HEK293T (cell line): ENCODE data around the gene TLE7.

ENCODE experiments used
- ARNT ChIP-seq: fragments of 450-650 bp; IDR thresholded peaks from 2 replicates; pipeline ENCODE4 v1.6.1; 2017; ENCODE audit warnings: mild to moderate bottlenecking
- BHLHE40 ChIP-seq: fragments of 450-650 bp; IDR thresholded peaks from 2 replicates; pipeline ENCODE4 v1.6.1; 2016; ENCODE audit warnings: mild to moderate bottlenecking, moderate library complexity, borderline replicate concordance
- ELF4 ChIP-seq: fragments of 450-650 bp; IDR thresholded peaks from 2 replicates; pipeline ENCODE4 v1.6.1; 2017; ENCODE audit warnings: antibody characterized with exemption
- FOXA1 ChIP-seq: fragments of 450-650 bp; IDR thresholded peaks from 2 replicates; pipeline ENCODE4 v1.6.1; 2016; ENCODE audit warnings: mild to moderate bottlenecking
- FOXK2 ChIP-seq: fragments of 450-650 bp; IDR thresholded peaks from 2 replicates; pipeline ENCODE4 v1.6.1; 2016; ENCODE audit warnings: mild to moderate bottlenecking
- FOXM1 ChIP-seq: fragments of 450-650 bp; IDR thresholded peaks from 2 replicates; pipeline ENCODE4 v1.6.1; 2017; ENCODE audit warnings: mild to moderate bottlenecking, borderline replicate concordance
- HDGF ChIP-seq: fragments of 450-650 bp; IDR thresholded peaks from 2 replicates; pipeline ENCODE4 v1.6.1; 2017; ENCODE audit warnings: antibody characterized with exemption, borderline replicate concordance
- LEF1 ChIP-seq: fragments of 450-650 bp; IDR thresholded peaks from 2 replicates; pipeline ENCODE4 v1.6.1; 2017; ENCODE audit warnings: mild to moderate bottlenecking, borderline replicate concordance
- NFRKB ChIP-seq: fragments of 450-650 bp; IDR thresholded peaks from 2 replicates; pipeline ENCODE4 v1.6.1; 2016; ENCODE audit warnings: mild to moderate bottlenecking, moderate library complexity
- SP1 ChIP-seq: fragments of 450-650 bp; IDR thresholded peaks from 2 replicates; pipeline ENCODE4 v1.6.1; 2017
- SUZ12 ChIP-seq: fragments of 450-650 bp; IDR thresholded peaks from 2 replicates; pipeline ENCODE4 v1.6.1; 2016; ENCODE audit warnings: mild to moderate bottlenecking
- TARDBP ChIP-seq: fragments of 450-650 bp; IDR thresholded peaks from 2 replicates; pipeline ENCODE4 v1.6.1; 2016
- ZNF384 ChIP-seq: fragments of 450-650 bp; IDR thresholded peaks from 2 replicates; pipeline ENCODE4 v1.6.1; 2016

DNA sequence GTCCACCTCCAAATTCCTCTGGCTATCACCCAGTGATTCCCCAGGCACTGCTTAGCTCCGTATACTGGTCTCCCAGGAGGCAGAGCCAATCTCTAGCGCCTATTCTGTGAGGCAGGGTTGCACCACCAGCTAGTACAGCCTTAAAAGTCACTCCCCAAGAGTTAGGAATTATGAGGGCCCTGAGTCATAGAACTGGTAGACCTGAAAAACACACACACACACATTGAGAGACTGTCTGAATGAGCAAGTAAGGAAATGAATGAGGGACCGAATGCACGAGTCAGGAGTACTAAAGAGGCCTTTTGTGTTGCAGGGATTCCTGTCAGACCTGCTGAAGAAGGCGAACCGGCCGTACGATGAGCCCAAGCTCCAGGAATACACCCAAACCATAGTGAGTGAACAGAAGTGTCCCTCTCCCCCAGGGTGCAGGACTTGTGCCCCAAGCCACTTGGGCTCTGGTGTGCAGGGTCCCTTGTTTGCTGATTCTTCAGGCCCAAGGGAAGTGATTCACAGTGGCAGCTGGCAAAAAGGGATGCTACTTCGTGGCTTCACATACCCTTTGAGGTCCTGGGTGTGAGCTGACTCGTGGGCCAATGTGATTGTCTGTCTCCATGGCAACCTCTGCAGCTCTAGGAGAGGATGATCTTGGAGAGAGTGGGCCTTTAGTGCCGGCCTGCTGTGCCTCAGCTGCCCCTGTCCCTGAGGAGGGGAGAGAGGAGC is 58.6 kb downstream of the TLE7 start:
- no peak for TF ChIP-seq LEF1
- no peak for TF ChIP-seq SP1
- TF ChIP-seq HDGF = no peak
- TF ChIP-seq ARNT = no peak
- TF ChIP-seq FOXA1 = no peak
- no peak for TF ChIP-seq FOXK2
- no peak for TF ChIP-seq FOXM1
- TF ChIP-seq ELF4 = no peak
- no peak for TF ChIP-seq NFRKB
- no peak for TF ChIP-seq ZNF384
- TF ChIP-seq TARDBP = no peak
- TF ChIP-seq SUZ12 = no peak
- no peak for TF ChIP-seq BHLHE40
